OCI-LY7 (cell line): Measurements from ENCODE around the gene COL16A1.

ENCODE experiments used
- EZH2phosphoT487 ChIP-seq: fragments of 200-600 bp; sonication (generic); IDR thresholded peaks from 2 replicates; pipeline ENCODE4 v1.6.1; 2018; ENCODE audit warnings: low read depth, borderline replicate concordance, mild to moderate bottlenecking, mixed run types, antibody characterized with exemption, low read length, moderate library complexity, mixed read lengths
- TF ChIP-seq, protein P1 (sequence below): fragments of 200-600 bp; sonication (generic); conservative IDR thresholded peaks from 2 replicates; pipeline ENCODE4 v1.5.1; 2014; ENCODE audit warnings: mild to moderate bottlenecking, antibody characterized with exemption, low read length, moderate library complexity, mixed read lengths

- TF ChIP-seq, protein P1, sequence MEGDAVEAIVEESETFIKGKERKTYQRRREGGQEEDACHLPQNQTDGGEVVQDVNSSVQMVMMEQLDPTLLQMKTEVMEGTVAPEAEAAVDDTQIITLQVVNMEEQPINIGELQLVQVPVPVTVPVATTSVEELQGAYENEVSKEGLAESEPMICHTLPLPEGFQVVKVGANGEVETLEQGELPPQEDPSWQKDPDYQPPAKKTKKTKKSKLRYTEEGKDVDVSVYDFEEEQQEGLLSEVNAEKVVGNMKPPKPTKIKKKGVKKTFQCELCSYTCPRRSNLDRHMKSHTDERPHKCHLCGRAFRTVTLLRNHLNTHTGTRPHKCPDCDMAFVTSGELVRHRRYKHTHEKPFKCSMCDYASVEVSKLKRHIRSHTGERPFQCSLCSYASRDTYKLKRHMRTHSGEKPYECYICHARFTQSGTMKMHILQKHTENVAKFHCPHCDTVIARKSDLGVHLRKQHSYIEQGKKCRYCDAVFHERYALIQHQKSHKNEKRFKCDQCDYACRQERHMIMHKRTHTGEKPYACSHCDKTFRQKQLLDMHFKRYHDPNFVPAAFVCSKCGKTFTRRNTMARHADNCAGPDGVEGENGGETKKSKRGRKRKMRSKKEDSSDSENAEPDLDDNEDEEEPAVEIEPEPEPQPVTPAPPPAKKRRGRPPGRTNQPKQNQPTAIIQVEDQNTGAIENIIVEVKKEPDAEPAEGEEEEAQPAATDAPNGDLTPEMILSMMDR = no peak
- no peak for TF ChIP-seq EZH2phosphoT487
These were observed 57.4 kb downstream of the COL16A1 start for GRCh38 chr1:31646259-31646960.
